HUDEP-2 (cell line): Measurements from ENCODE around the gene EXO1.
"Not testable (repeated sequence)": the region's sequence is repeated elsewhere in the genome, so short reads cannot be mapped to it uniquely, and the experiment has no call there.

Experiments
- DNase-seq, 76 experiments: peaks; one replicate each; lab custom pipeline; 2025; ENCODE audit not compliant: unreplicated experiment in 76 of 76; lab: John Stamatoyannopoulos, UW

Gene EXO1

DNA sequence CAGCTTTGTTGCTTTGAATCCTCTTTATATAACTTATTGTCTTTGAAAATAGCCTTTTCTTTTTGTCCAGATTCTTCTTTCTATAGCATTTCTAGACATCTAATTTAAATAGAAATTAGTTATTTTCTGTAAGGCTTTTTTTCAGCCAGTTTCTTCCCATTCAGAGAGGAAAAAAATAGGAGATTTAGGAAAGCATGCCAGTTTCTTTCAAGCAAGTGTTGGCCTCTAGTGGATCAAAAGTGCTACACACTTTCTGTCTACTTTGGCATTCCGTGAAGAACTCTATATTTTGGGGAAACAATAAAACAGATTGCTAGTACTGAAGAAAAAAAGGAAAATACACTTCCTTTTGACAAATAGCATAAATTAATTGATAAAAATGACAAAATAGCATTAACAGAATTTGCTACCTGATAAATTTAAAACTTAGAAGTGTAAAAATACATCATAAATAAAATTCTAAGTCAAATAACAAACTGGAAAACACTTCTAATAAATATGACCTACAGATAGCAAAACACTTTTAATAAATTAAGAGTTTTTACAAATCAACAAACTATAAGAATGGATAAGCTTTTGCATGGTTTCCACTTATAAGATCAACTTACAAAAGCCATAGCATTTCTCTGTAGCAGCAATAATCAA is 13.1 kb upstream of the EXO1 start:
- DNase-seq: peak in 25 of 76 experiments; percentile 6 to 53 (median 24)

DNA sequence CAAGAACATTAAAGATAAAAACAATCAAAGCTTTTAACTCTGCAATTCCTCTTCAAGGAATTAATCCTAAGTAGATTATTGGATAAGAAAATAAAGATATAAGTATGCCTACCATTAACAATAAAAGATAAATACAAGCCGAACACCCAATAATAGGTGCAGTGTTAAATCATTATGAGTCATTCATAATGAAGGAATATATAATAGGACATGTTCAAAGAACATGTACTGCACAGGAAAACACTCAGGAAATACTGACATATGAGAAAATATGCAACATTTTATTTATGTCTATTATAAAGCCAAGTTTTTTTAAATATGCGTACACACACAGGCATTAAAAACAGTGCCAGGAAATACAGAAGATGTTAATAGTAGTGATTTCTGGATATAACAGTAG is 11.1 kb upstream of the EXO1 start:
- no peak for DNase-seq

DNA sequence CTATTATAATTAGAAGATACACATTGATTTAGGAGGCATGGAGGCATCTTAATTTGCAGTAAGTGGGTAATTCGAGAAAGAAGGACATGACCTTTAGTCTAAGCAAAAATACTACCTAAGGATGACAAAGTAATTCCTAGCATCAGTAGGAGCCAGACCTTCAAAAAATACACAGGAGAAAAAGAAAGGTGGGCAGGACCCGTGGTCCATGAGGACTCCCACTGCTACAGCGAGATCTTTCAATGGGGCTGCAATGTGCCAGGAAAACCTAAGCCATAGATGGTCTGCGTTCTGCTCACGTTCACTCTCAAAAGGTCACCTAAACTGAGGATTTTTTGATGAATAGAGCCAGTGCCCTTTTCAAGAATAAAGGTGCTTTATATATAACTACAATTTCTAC is 10.6 kb upstream of the EXO1 start:
- DNase-seq: no peak

DNA sequence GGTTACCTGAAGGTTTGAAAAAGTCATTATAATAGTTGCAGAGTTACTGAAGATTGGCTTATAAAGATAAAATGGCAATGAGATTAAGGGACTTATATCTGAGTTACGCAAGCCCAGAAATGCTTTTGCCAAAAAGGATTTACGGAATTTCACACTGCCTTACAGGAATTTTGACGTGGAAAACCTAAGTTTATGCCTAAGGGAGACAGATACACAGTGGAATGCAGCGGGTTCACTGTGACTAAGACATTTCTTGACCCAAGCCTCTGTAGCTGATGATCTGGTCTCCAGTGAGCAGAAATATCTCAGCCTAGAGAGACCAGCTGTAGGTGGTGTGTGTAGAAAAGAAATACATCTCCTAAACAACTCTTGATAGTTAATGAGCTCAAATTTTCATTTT is 10.1 kb upstream of the EXO1 start:
- DNase-seq: no peak

DNA sequence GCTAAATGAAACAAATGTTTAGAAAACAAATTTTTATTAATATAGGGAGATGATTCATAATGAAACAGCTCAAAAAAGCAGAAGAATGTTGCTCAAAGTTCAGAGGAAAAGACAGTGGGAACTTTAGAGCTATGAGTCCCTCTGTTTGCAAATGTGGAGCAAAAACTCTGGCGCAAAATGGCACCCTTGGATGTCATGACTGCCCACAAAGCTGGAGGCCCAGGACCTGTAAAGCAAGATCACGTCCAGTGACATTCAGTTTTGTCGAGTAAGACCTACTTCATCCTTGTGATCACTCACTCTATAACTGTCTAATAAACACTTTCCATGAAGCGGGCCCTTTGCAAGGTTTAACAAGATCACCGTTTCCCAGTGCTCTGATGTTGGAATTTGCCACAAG is 9.1 kb upstream of the EXO1 start:
- no peak for DNase-seq

GRCh38 chr1:241839369-241839979 is 8.5 kb upstream of the EXO1 start:
- no peak for DNase-seq

DNA sequence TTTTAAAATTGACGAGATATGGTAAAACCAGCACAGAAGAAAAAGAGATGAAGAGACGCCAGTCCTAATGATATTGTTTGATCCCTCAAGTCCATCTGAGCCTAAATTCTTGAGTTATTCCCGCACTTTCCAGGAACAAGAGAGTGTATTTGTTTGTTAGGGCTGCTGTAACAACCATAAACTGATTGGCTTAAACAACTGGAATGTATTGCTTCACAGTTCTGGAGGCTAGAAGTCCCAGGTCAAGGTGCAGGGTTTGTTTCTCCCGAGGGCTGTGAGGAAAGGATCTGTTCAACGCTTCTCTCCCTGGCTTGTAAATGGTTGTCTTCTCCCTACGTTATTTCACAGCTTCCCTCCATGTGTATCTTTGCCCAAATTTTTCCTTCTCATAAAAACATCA is 7.8 kb upstream of the EXO1 start:
- no peak for DNase-seq

GRCh38 chr1:241841691-241842090 is 6.3 kb upstream of the EXO1 start:
- DNase-seq: no peak

GRCh38 chr1:241842565-241842964 is 5.4 kb upstream of the EXO1 start:
- no peak for DNase-seq

- no peak for DNase-seq
These were observed 3.4 kb upstream of the EXO1 start for GRCh38 chr1:241844593-241844992.

DNA sequence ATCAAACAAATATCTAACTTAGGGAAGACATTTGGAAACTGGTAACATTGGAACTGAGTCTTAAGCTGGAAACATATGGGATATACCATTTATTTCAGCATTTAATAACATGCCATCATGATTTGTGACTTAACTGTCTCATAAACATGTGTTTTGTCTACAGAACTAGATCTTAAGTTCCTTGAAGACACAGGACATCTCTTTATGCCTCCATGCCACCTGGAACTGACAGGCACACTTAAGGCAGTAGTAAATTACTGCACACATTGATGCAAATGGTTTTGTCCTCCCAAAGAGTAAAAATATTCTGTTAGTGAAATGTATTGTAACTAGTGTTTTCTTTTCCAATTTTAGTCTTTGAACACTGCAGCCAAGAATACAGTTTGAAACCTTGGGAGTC is 1.6 kb upstream of the EXO1 start:
- no peak for DNase-seq

GRCh38 chr1:241846862-241847539 is 1.0 kb upstream of the EXO1 start:
- peak in 14 of 76 experiments; percentile 3 to 64 (median 32) for DNase-seq

DNA sequence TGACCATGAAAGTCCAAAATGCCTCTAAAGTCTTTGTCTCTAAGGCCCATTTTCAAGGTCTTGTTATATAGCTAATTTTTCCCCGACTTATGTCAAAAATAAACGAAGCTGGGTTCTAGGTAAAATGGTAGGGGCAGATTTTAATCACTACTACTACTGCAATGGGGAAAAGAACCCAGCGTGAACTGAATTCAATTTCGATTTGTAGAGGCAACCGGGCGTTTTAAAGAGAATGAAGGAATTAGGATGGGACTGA is 536 bp upstream of the EXO1 start:
- peak in 1 of 76 experiments; percentile 43 for DNase-seq

DNA sequence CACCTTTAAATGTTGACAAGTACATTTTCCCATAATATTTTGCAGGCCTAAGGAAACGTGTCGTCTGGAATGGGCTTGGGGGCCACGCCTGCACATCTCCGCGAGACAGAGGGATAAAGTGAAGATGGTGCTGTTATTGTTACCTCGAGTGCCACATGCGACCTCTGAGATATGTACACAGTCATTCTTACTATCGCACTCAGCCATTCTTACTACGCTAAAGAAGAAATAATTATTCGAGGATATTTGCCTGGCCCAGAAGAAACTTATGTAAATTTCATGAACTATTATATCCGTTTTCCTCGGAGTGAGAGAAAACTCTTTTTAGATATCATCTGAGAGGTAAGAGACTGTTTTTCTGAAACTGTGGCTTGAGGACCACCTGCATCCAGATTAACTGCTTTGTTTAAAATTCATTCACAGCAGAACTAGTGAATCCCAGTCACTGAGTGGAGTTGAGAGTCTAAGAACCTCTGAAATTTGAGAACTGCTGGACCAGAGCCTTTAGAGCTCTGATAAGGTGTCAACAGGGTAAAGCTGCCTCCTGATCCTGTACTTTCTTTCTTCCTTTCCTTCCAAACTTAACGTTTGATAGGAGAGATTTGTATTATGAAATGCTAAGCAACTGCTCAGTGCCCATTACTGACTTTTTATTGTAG is 811 bp downstream of the EXO1 start:
- DNase-seq: peak in 3 of 76 experiments; percentile 3 to 37 (median 23)

DNA sequence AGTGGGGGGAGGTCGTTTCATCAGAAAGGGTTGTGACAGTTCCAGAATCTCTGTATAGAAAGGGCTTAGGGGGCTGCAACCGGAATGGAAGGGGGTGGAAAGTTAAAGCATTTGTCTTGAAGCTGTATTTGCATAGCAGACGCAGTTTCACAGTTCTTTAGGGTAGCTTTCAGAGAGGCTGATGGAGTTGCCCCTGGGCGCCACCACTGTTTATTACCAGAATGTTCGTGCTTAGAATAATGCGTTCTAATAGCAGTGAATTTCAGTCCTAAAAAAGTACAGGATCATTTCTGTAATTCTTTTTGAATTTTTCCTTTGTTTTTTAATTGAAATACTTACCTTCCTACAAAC is 1.3 kb downstream of the EXO1 start:
- DNase-seq: no peak

GRCh38 chr1:241855545-241856140 is 7.6 kb downstream of the EXO1 start:
- not testable (repeated sequence) for DNase-seq

DNA sequence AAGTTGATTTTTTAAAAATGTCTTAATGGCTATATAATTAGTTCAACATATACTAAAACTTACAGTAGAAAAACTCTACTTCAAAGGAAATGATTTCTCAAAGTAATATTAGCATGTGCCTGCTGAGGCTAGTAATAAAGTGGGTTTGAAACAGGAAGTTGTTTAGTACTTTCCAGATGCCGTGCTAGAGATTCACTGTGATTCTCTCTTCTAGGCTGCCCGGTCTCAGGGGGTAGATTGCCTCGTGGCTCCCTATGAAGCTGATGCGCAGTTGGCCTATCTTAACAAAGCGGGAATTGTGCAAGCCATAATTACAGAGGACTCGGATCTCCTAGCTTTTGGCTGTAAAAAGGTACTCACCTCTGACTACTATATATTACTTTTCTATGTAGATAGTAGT is 9.1 kb downstream of the EXO1 start:
- no peak for DNase-seq

GRCh38 chr1:241860922-241861321 is 12.9 kb downstream of the EXO1 start:
- no peak for DNase-seq

GRCh38 chr1:241869022-241869421 is 21.0 kb downstream of the EXO1 start:
- DNase-seq: no peak

- DNase-seq: no peak
These were observed 22.3 kb downstream of the EXO1 start for GRCh38 chr1:241870336-241870735.

DNA sequence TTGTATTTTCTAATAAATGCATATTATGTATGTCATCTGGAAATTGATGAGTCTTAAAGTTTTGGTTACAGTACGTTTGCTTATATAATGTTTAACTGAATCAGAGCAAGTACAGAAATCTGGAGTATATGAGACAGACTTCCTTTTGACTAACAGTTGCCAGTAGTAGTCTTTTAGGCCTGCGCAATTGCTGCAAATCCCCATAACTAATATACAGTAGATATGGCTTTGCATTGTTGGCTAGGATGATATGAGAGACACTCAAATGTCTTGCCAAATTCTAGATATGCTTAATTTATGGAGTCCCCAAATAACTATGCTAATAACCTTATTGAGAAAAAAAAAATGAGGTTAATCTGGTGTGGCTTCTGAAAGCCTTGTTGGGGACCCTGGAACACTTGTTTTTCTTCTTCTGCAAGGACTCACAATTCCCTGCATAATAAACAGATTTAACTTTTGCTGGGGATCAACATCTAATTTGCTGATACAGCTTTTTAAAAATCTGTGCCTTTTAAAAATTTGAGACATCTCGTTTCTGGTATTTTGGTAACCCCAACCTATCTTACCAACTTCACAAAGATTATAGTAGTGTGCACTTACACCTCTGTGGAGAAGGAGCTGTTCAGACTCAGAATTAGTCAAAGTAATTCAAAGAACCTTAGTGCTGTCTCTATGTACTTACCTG is 22.9 kb downstream of the EXO1 start:
- no peak for DNase-seq
